PC-3 (cell line): ENCODE measurements around the gene KLHDC8A. TPM values are rescaled to one million over a fixed set of nuclear protein-coding genes. Genes with fewer than 3 reads are reported as not detected.

ENCODE experiments used
- ATAC-seq: fragments of 200-7000 bp; cut with Tn5 transposase; 2 replicates; pipeline ENCODE4 v1.9.1; 2020; ENCODE audit warnings: mild to moderate bottlenecking, moderate library complexity
- BruUV-seq: library from RNA; stranded (reverse); fragments of 400-500 nt; replicated peaks from 2 replicates; lab custom pipeline; 2021; lab: Mats Ljungman, UMichigan
- CTCF ChIA-PET: fragments of 300-600 bp; sonication (Branson Sonifier 250); formaldehyde crosslinking; loops from one replicate; lab custom pipeline; 2022; ENCODE audit warnings: antibody characterized with exemption; lab: Charles Lee
- POLR2A ChIA-PET: fragments of 300-600 bp; sonication (Branson Sonifier 250); formaldehyde crosslinking; loops from one replicate; lab custom pipeline; 2022; ENCODE audit warnings: antibody characterized with exemption; ENCODE audit not compliant: unreplicated experiment; lab: Charles Lee
- DNase-seq: peaks from one replicate; pipeline ENCODE4 v3.0.0-alpha.2; 2015
- H2AFZ ChIP-seq: fragments of 300-600 bp; sonication (generic); 2 replicates; pipeline ENCODE4 v1.6.0; 2016; ENCODE audit warnings: antibody characterized with exemption, low read length
- H3F3A ChIP-seq: fragments of 300-600 bp; sonication (generic); one replicate; pipeline ENCODE4 v1.6.0; 2017; ENCODE audit warnings: antibody characterized with exemption, low read length, control low read depth, mild to moderate bottlenecking; ENCODE audit not compliant: unreplicated experiment
- H3K27ac ChIP-seq: fragments of 300-600 bp; sonication (generic); 2 replicates; pipeline ENCODE4 v1.5.1; 2016; ENCODE audit warnings: mild to moderate bottlenecking, low read length
- H3K27me3 ChIP-seq: fragments of 300-600 bp; sonication (generic); 2 replicates; pipeline ENCODE4 v1.6.1; 2016; ENCODE audit warnings: low read length, mixed read lengths
- H3K36me3 ChIP-seq: fragments of 300-600 bp; sonication (generic); 2 replicates; pipeline ENCODE4 v1.6.1; 2016; ENCODE audit warnings: low read depth, mixed run types, low read length, mixed read lengths
- H3K4me1 ChIP-seq: fragments of 300-600 bp; sonication (generic); 2 replicates; pipeline ENCODE4 v1.5.1; 2016; ENCODE audit warnings: low read length; ENCODE audit not compliant: insufficient read depth
- H3K4me2 ChIP-seq: fragments of 300-600 bp; sonication (generic); 2 replicates; pipeline ENCODE4 v1.6.0; 2016; ENCODE audit warnings: low read length
- H3K4me3 ChIP-seq: fragments of 300-600 bp; sonication (generic); 2 replicates; pipeline ENCODE4 v1.5.1; 2016; ENCODE audit warnings: mild to moderate bottlenecking, low read length, mixed read lengths
- H3K79me2 ChIP-seq: fragments of 300-600 bp; sonication (generic); 2 replicates; pipeline ENCODE4 v1.6.1; 2017; ENCODE audit warnings: low read length, mixed read lengths
- H3K9ac ChIP-seq: fragments of 300-600 bp; sonication (generic); 2 replicates; pipeline ENCODE4 v1.6.0; 2016; ENCODE audit warnings: mild to moderate bottlenecking, low read length
- H3K9me2 ChIP-seq: fragments of 300-600 bp; sonication (generic); replicated peaks from 2 replicates; pipeline ENCODE4 v1.6.1; 2016; ENCODE audit warnings: mixed run types, low read length, mixed read lengths
- H3K9me3 ChIP-seq: fragments of 300-600 bp; sonication (generic); 2 replicates; pipeline ENCODE4 v1.6.1; 2016; ENCODE audit warnings: low read length, mixed read lengths
- H4K20me1 ChIP-seq: fragments of 300-600 bp; sonication (generic); 2 replicates; pipeline ENCODE4 v1.6.1; 2016; ENCODE audit warnings: low read length, mixed read lengths
- EZH2 ChIP-seq: fragments of 300-600 bp; sonication (generic); IDR thresholded peaks from one replicate; pipeline ENCODE4 v1.6.1; 2017; ENCODE audit warnings: antibody characterized with exemption, mild to moderate bottlenecking, low read length; ENCODE audit not compliant: unreplicated experiment
- EZH2phosphoT487 ChIP-seq: fragments of 300-600 bp; sonication (generic); IDR thresholded peaks from 2 replicates; pipeline ENCODE4 v1.6.1; 2018; ENCODE audit warnings: mild to moderate bottlenecking, antibody characterized with exemption, low read length, borderline replicate concordance
- intact Hi-C: fragments of 100-400 bp; cut with micrococcal nuclease; formaldehyde crosslinking; loops from 2 replicates; pipeline ENCODE4 v1.9.0; 2023
- total RNA-seq: library from RNA; depleted of rRNA; stranded (reverse); fragments of >200 nt; gene quantifications from 2 replicates; pipeline ENCODE4 v1.2.3, GENCODE V29; 2014
- TF ChIP-seq, protein P1 (sequence below): fragments of 300-600 bp; sonication (generic); conservative IDR thresholded peaks from 2 replicates; pipeline ENCODE4 v1.5.1; 2017; ENCODE audit warnings: antibody characterized with exemption, low read depth, mild to moderate bottlenecking, low read length

Gene KLHDC8A
- total RNA-seq, 1 experiment from 2014 or later: not detected

- Histone ChIP-seq H3K27me3 (no peaks in the 10 kb centered on the region), H2AFZ (no peak overlapping the region), H3K9ac (no peak overlapping the region), H3K79me2 (no peaks in the 10 kb centered on the region), H3K9me3 (no peaks in the 10 kb centered on the region), H3K4me3 (no peak overlapping the region), H3K27ac (no peak overlapping the region), H3K4me1 (peaks cover 21% of the 10 kb centered on the region), H3K36me3 (no peaks in the 10 kb centered on the region; the same call in none of the 2 replicates), H3K4me2 (no peak overlapping the region), H4K20me1 (no peaks in the 10 kb centered on the region), H3K9me2 (no peaks in the 10 kb centered on the region), H3F3A (no peaks in the 10 kb centered on the region)
- intact Hi-C loops: no loop called here
- ChIA-PET POLR2A (no interaction called here), CTCF (no interaction called here)
- DNase-seq (no peak), ATAC-seq (no peak)
- TF ChIP-seq EZH2phosphoT487: no peak
- TF ChIP-seq, protein P1, sequence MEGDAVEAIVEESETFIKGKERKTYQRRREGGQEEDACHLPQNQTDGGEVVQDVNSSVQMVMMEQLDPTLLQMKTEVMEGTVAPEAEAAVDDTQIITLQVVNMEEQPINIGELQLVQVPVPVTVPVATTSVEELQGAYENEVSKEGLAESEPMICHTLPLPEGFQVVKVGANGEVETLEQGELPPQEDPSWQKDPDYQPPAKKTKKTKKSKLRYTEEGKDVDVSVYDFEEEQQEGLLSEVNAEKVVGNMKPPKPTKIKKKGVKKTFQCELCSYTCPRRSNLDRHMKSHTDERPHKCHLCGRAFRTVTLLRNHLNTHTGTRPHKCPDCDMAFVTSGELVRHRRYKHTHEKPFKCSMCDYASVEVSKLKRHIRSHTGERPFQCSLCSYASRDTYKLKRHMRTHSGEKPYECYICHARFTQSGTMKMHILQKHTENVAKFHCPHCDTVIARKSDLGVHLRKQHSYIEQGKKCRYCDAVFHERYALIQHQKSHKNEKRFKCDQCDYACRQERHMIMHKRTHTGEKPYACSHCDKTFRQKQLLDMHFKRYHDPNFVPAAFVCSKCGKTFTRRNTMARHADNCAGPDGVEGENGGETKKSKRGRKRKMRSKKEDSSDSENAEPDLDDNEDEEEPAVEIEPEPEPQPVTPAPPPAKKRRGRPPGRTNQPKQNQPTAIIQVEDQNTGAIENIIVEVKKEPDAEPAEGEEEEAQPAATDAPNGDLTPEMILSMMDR: no peak
- no peak for TF ChIP-seq EZH2
- BruUV-seq: no TSS peak
Observed at GRCh38 chr1:205303247-205303888, 53.4 kb downstream of the KLHDC8A start.

- H4K20me1 ChIP-seq: no peaks in the 10 kb centered on the region
- peak overlapping the region; percentile 42; the same call in 1 of the 2 replicates for H3K4me2 ChIP-seq
- peak overlapping the region; percentile 14; the same call in 1 of the 2 replicates for H3K27ac ChIP-seq
- no peaks in the 10 kb centered on the region for H3K9me3 ChIP-seq
- H3K4me1 ChIP-seq: peaks cover 30% of the 10 kb centered on the region
- no peaks in the 10 kb centered on the region for H3K9me2 ChIP-seq
- no peak for DNase-seq
- TF ChIP-seq EZH2 (no peak), EZH2phosphoT487 (no peak)
- TF ChIP-seq, protein P1: no peak
- no peaks in the 10 kb centered on the region for H3K27me3 ChIP-seq
- ChIA-PET CTCF (no interaction called here), POLR2A (no interaction called here)
- no peak overlapping the region for H3K4me3 ChIP-seq
- intact Hi-C loops: no loop called here
- H2AFZ ChIP-seq: no peak overlapping the region
- H3K79me2 ChIP-seq: no peaks in the 10 kb centered on the region
- H3K9ac ChIP-seq: 0 out of 2 replicates have a peak overlapping the region, but pooled peaks have one; percentile 5
- no TSS peak for BruUV-seq
- ATAC-seq: no peak
- H3F3A ChIP-seq: no peaks in the 10 kb centered on the region
- no peaks in the 10 kb centered on the region; the same call in 1 of the 2 replicates for H3K36me3 ChIP-seq
Observed at GRCh38 chr1:205301842-205302588, 54.7 kb downstream of the KLHDC8A start.
